Right lobe of liver (tissue), 6 donors: ENCODE results near the gene ADCK2. TPM values are rescaled to one million over a fixed set of nuclear protein-coding genes. Genes with fewer than 3 reads are reported as not detected.
"Not testable (repeated sequence)": the region's sequence is repeated elsewhere in the genome, so short reads cannot be mapped to it uniquely, and the experiment has no call there.

Source experiments
- ATAC-seq, 4 donors: fragments of 200-7000 bp; cut with Tn5 transposase; one replicate each; pipeline ENCODE4 v1.9.1; 2020; ENCODE audit warnings: mild to moderate bottlenecking in 4 of 4, moderate library complexity in 4 of 4
- DNase-seq, 3 donors: peaks; one replicate each; pipeline ENCODE4 v3.0.0-alpha.2; 2020
- H3K27ac ChIP-seq, 3 donors: fragments of 200-600 bp; one replicate each; pipeline ENCODE4 v1.8.0; 2022
- H3K27me3 ChIP-seq, 2 donors: fragments of 200-600 bp; one replicate each; pipeline ENCODE4 v1.8.0; 2022
- H3K36me3 ChIP-seq, 4 donors: fragments of 200-600 bp; sonication (generic) in 1 of 4; one replicate each; pipeline versions ENCODE4 v1.5.1 to v1.8.0; 2017 to 2022; ENCODE audit warnings: control low read depth in 1 of 4
- H3K4me1 ChIP-seq, 4 donors: fragments of 200-600 bp; sonication (generic) in 1 of 4; one replicate each; pipeline versions ENCODE4 v1.5.1 to v1.8.0; 2017 to 2022; ENCODE audit warnings: control low read depth in 1 of 4
- H3K4me3 ChIP-seq, 3 donors: fragments of 200-600 bp; one replicate each; pipeline ENCODE4 v1.8.0; 2022
- H3K9me3 ChIP-seq, 4 donors: fragments of 200-600 bp; sonication (generic) in 1 of 4; one replicate each; pipeline versions ENCODE4 v1.5.1 to v1.8.0; 2017 to 2022; ENCODE audit warnings: control low read depth in 1 of 4
- POLR2A ChIP-seq: fragments of 450-650 bp; IDR thresholded peaks from one replicate; pipeline ENCODE4 v1.6.1; 2017; ENCODE audit warnings: antibody characterized with exemption, mild to moderate bottlenecking
- WGBS: methylation state at CpG from one replicate; pipeline ENCODE4 v1.1.6; 2018; ENCODE audit warnings: low coverage, low lambda C conversion rate; ENCODE audit not compliant: insufficient coverage; ENCODE audit errors: missing lambda C conversion rate; 5-methylcytosine and 5-hydroxymethylcytosine counted together
- intact Hi-C, 2 donors: fragments of 100-400 bp; cut with DNase I; formaldehyde crosslinking; loops; one replicate each; pipeline versions ENCODE4 v1.11.2 to v1.14.1; 2022
- small RNA-seq, 2 experiments: library from RNA; depleted of rRNA; stranded (forward); fragments of <200 nt; gene quantifications; one replicate each; pipeline ENCODE3, GENCODE V24; 2016
- total RNA-seq, 6 experiments: library from RNA; depleted of rRNA in 2 of 6; stranded (reverse); fragments of >200 nt in 2 of 6; fragmentation: NEBNext Ultra II Directional in 3 of 6; extraction: Animal tissue kit (Norgen Biotek cat#: 25700) in 3 of 6; gene quantifications; one replicate each; pipeline versions ENCODE4 v1.1.0 to v1.2.4, GENCODE V29; 2016 to 2023
- TF ChIP-seq, protein P1 (sequence below), 4 donors: fragments of 200-600 bp in 3 of 4; fragments of 450-650 bp in 1 of 4; IDR thresholded peaks; one replicate each; pipeline versions ENCODE4 v1.5.1 to v1.8.0; 2016 to 2022; ENCODE audit warnings: antibody characterized with exemption in 4 of 4, mild to moderate bottlenecking in 2 of 4
- donor health status: DM: no; HTN: yes; CAD: no.
- donor health status: DM: no; HTN: no; CAD: no.
- donor health status: DM: no; HTN: no; CAD: no.
- donor health status: DM: no; HTN: yes; CAD: no.
- donor health status: DM: no; HTN: yes; CAD: no.

ADCK2 gene
- total RNA-seq, 6 experiments from 2014 or later: 7.8 to 13.9 (median 10.2) TPM

DNA sequence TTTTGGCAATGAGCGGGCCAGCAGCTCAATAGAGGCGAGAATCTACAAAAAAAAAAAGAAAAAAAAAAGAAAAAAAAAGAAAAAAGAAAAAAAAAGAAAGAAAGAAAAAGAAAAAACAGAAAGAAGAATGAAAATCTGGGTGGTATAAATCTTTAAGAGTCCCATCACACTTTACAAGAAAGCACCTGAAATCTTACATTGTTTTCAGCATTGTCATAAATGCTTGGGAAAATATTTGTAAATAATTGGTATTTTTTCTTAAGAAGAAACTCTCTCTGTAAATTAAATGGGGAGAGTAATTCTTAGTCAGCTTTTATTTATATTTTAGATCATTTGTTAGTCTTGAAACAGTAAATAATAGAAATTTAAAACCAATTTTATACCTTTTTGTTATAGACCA lies 62.0 kb downstream of the ADCK2 start:
- WGBS: 83% methylated on average over 1 of the region's 2 CpGs
- Histone ChIP-seq H3K4me3 (no peak overlapping the region), H3K36me3 (peaks cover 0 to 18% (median 0%) of the 10 kb centered on the region in 4 donors), H3K27me3 (no peaks in the 10 kb centered on the region), H3K9me3 (no peaks in the 10 kb centered on the region), H3K4me1 (no peaks in the 10 kb centered on the region), H3K27ac (no peak overlapping the region)
- TF ChIP-seq, protein P1, sequence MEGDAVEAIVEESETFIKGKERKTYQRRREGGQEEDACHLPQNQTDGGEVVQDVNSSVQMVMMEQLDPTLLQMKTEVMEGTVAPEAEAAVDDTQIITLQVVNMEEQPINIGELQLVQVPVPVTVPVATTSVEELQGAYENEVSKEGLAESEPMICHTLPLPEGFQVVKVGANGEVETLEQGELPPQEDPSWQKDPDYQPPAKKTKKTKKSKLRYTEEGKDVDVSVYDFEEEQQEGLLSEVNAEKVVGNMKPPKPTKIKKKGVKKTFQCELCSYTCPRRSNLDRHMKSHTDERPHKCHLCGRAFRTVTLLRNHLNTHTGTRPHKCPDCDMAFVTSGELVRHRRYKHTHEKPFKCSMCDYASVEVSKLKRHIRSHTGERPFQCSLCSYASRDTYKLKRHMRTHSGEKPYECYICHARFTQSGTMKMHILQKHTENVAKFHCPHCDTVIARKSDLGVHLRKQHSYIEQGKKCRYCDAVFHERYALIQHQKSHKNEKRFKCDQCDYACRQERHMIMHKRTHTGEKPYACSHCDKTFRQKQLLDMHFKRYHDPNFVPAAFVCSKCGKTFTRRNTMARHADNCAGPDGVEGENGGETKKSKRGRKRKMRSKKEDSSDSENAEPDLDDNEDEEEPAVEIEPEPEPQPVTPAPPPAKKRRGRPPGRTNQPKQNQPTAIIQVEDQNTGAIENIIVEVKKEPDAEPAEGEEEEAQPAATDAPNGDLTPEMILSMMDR (IDR thresholded peaks at IDR 0.05): no peak
- TF ChIP-seq POLR2A: no peak
- no peak for DNase-seq
- intact Hi-C loops: no loop called here
- ATAC-seq: no peak

DNA sequence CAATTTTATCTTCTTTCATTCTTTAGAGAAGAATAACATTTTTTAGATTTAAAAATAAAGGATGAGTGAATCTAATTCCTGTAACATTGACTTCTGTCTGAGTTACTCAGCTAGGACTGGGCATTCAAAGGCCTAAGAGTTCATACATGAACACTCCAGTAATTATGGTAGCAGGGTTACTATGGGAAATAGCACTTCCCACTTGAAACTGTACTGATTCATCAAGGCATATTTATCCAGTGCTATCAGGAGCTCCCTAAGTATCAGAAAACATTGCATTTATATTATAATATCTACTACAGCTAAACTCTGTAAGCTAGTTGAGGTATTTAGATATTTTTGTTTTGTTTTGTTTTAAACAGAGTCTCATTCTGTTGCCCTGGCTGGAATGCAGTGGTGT lies 65.5 kb downstream of the ADCK2 start:
- Histone ChIP-seq H3K36me3 (peaks cover 0 to 19% (median 0%) of the 10 kb centered on the region in 4 donors), H3K27ac (no peak overlapping the region), H3K9me3 (no peaks in the 10 kb centered on the region), H3K4me3 (no peak overlapping the region), H3K27me3 (no peaks in the 10 kb centered on the region), H3K4me1 (no peaks in the 10 kb centered on the region)
- DNase-seq (no peak), ATAC-seq (no peak)
- TF ChIP-seq POLR2A: no peak
- TF ChIP-seq, protein P1 (IDR thresholded peaks at IDR 0.05): no peak
- intact Hi-C loops: no loop called here

DNA sequence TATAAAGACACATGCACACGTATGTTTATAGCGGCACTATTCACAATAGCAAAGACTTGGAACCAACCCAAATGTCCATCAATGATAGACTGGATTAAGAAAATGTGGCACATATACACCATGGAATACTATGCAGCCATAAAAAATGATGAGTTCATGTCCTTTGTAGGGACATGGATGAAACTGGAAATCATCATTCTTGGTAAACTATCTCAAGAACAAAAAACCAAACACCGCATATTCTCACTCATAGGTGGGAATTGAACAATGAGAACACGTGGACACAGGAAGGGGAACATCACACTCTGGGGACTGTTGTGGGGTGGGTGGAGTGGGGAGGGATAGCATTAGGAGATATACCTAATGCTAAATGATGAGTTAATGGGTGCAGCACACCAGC lies 70.5 kb downstream of the ADCK2 start:
- H3K4me1 ChIP-seq, ATAC-seq, intact Hi-C loops, H3K27ac ChIP-seq, DNase-seq, H3K9me3 ChIP-seq, H3K4me3 ChIP-seq, H3K27me3 ChIP-seq: not testable (repeated sequence)
- WGBS: 100% methylated on average over 2 of the region's 4 CpGs
- H3K36me3 ChIP-seq: peaks cover 0 to 15% (median 0%) of the 10 kb centered on the region in 4 donors

DNA sequence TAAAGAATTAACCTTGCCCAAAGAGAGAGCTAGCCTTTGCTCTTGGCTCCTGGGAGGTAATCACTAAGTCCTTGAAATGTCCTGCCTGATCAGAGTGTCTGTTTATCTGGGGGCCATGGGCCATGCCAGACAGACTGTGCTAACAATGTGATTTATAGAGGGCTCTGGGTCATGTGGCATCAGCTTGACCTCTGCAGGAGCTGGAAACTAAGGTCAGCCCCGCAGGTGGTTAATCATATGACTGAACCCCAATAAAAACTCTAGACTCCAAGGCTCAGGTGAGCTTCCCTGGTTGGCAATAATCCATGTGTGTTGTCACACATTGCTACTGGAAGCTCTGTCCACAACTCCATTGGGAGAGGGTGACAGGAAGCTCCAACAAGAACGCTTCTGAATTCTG lies 71.3 kb downstream of the ADCK2 start:
- ATAC-seq (peak in 1 of 4 donors; percentile 42), DNase-seq (no peak)
- Histone ChIP-seq H3K27ac (no peak overlapping the region), H3K9me3 (no peaks in the 10 kb centered on the region), H3K27me3 (no peaks in the 10 kb centered on the region), H3K4me3 (no peak overlapping the region), H3K4me1 (no peaks in the 10 kb centered on the region), H3K36me3 (peaks cover 0 to 7% (median 0%) of the 10 kb centered on the region in 4 donors)
- intact Hi-C loops: no loop called here
- TF ChIP-seq, protein P1 (IDR thresholded peaks at IDR 0.05): no peak
- TF ChIP-seq POLR2A: no peak
- 83% methylated on average over 2 of the region's 2 CpGs for WGBS

Small RNA genes lying within 50 kb of the gene (small RNA-seq; reads per million reads assigned to genes)
- gene RN7SL771P: 0 reads per million in 2 experiments

Other genes with a start within 250 kb of the ADCK2 start
- 10 to 100 TPM; 27.0 to 49.3 (median 32.8) TPM for gene MKRN1, start 193.4 kb upstream of the ADCK2 start, total RNA-seq
- 1 to 10 TPM; 1.4 to 3.6 (median 2.4) TPM for gene DENND2A, start 32.1 kb upstream of the ADCK2 start, total RNA-seq
- gene NDUFB2, start 23.8 kb downstream of the ADCK2 start, total RNA-seq: 100 to 1,000 TPM; 114 to 235 (median 134) TPM